ENCODE data around the gene MRAS.

MRAS gene

GRCh38 chr3:138365253-138365555, 16.8 kb downstream of the MRAS start:
- DNase-seq (ENCODE audit: low read depth), result no peak
- H3K4me3 ChIP-seq (ENCODE audit: low read length), result no peak overlapping the region
- TF ChIP-seq, protein P1, sequence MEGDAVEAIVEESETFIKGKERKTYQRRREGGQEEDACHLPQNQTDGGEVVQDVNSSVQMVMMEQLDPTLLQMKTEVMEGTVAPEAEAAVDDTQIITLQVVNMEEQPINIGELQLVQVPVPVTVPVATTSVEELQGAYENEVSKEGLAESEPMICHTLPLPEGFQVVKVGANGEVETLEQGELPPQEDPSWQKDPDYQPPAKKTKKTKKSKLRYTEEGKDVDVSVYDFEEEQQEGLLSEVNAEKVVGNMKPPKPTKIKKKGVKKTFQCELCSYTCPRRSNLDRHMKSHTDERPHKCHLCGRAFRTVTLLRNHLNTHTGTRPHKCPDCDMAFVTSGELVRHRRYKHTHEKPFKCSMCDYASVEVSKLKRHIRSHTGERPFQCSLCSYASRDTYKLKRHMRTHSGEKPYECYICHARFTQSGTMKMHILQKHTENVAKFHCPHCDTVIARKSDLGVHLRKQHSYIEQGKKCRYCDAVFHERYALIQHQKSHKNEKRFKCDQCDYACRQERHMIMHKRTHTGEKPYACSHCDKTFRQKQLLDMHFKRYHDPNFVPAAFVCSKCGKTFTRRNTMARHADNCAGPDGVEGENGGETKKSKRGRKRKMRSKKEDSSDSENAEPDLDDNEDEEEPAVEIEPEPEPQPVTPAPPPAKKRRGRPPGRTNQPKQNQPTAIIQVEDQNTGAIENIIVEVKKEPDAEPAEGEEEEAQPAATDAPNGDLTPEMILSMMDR (IDR thresholded peaks at IDR 0.05; ENCODE audit: insufficient read depth, low read depth, low read length, missing control alignments), result no peak

GRCh38 chr3:138366006-138366759, 17.8 kb downstream of the MRAS start:
- TF ChIP-seq, protein P1 (IDR thresholded peaks at IDR 0.05; ENCODE audit: insufficient read depth, low read depth, low read length, missing control alignments), result no peak
- H3K4me3 ChIP-seq (ENCODE audit: low read length), result no peak overlapping the region
- DNase-seq (ENCODE audit: low read depth), result no peak

DNA sequence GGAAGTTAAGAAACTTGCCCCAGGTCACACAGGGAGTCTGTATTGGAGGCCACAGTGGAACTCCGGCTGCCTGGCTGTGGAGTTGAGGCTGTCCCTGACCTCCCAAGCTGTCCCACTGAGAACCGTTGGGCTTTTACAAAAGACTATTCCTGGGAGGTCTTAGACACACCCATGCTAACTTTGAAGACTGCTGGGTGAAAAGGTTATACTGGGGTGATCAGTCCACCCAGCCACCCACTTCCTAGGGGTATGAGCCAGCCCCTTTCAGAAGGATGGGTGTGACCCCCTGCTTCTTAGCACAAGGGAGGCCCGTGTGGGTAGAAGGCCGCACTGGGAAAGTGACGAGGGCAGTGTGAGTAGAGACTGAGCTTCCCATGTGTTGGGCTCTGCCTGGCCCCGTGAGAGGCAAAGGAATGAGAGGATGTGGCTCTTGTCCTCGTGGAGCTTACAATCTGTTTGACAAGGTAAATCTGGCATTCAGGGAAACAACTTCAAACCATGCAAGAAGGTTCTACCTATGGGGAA, 19.0 kb downstream of the MRAS start:
- no peak for DNase-seq (ENCODE audit: low read depth)
- H3K4me3 ChIP-seq (ENCODE audit: low read length), result no peak overlapping the region
- TF ChIP-seq, protein P1 (IDR thresholded peaks at IDR 0.05; ENCODE audit: insufficient read depth, low read depth, low read length, missing control alignments), result no peak

DNA sequence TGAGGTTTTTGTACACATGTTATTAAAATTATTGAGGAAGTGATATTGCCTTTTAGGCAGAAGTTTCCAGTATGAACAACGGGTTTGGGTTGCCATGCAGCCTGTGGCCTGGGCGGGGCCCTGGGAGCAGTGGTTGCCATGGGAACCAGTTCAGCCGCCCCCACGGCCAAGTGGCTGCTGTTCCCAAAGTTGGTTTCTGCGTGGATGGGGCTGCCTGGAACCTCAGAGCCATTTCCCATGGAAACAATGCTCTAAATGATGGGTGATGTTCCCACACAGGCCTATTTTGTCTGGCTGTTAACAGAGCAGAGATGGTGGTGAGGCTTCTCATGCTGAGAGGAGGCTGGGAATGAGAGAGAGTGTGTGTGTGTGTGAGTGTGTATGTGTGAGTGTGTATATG, 19.5 kb downstream of the MRAS start:
- TF ChIP-seq, protein P1 (IDR thresholded peaks at IDR 0.05; ENCODE audit: insufficient read depth, low read depth, low read length, missing control alignments), result no peak
- DNase-seq (ENCODE audit: low read depth), result no peak
- H3K4me3 ChIP-seq (ENCODE audit: low read length), result no peak overlapping the region

GRCh38 chr3:138369151-138369900, 20.9 kb downstream of the MRAS start:
- TF ChIP-seq, protein P1 (IDR thresholded peaks at IDR 0.05; ENCODE audit: insufficient read depth, low read depth, low read length, missing control alignments), result no peak
- DNase-seq (ENCODE audit: low read depth), result no peak
- no peak overlapping the region for H3K4me3 ChIP-seq (ENCODE audit: low read length)

- H3K4me3 ChIP-seq (ENCODE audit: low read length), result no peak overlapping the region
- TF ChIP-seq, protein P1 (IDR thresholded peaks at IDR 0.05; ENCODE audit: insufficient read depth, low read depth, low read length, missing control alignments), result no peak
- DNase-seq (ENCODE audit: low read depth), result no peak
These were observed 21.9 kb downstream of the MRAS start for GRCh38 chr3:138370321-138370720.

Data from epithelial cell of esophagus (primary cell).